Fibroblast of mammary gland (primary cell): ENCODE results near the gene NCEH1.

ENCODE experiments used
- DNase-seq: peaks from one replicate; pipeline ENCODE4 v3.0.0-alpha.2; 2010; ENCODE audit warnings: low read depth
- H3K4me3 ChIP-seq: 2 replicates; pipeline ENCODE4 v1.5.1; 2011; ENCODE audit warnings: low read depth, mild to moderate bottlenecking, low read length, moderate library complexity; ENCODE audit not compliant: control insufficient read depth
- CTCF ChIP-seq: conservative IDR thresholded peaks from 2 replicates; pipeline ENCODE4 v1.5.1; 2011; ENCODE audit warnings: low read depth, low read length, inconsistent platforms; ENCODE audit not compliant: control insufficient read depth, insufficient read depth

NCEH1 gene

GRCh38 chr3:172635588-172635987 is 75.3 kb downstream of the NCEH1 start:
- no peak overlapping the region for H3K4me3 ChIP-seq
- peak; percentile 17 for DNase-seq
- no peak for TF ChIP-seq CTCF

- TF ChIP-seq CTCF: no peak
- DNase-seq: no peak
- H3K4me3 ChIP-seq: no peak overlapping the region
Observed at GRCh38 chr3:172634948-172635347, 75.9 kb downstream of the NCEH1 start.

- H3K4me3 ChIP-seq: no peak overlapping the region
- TF ChIP-seq CTCF: no peak
- no peak for DNase-seq
Observed at GRCh38 chr3:172630316-172630715, 80.6 kb downstream of the NCEH1 start.

- no peak for TF ChIP-seq CTCF
- DNase-seq: peak; percentile 47
- no peak overlapping the region for H3K4me3 ChIP-seq
Observed at GRCh38 chr3:172629470-172629869, 81.4 kb downstream of the NCEH1 start.

GRCh38 chr3:172627057-172627809 is 83.6 kb downstream of the NCEH1 start:
- H3K4me3 ChIP-seq: no peak overlapping the region
- peak; percentile 73 for DNase-seq
- no peak for TF ChIP-seq CTCF

GRCh38 chr3:172626021-172626640 is 84.7 kb downstream of the NCEH1 start:
- peak; percentile 68 for DNase-seq
- no peak overlapping the region for H3K4me3 ChIP-seq
- TF ChIP-seq CTCF: no peak
